Measurements from ENCODE around the gene REEP1.

The REEP1 gene

DNA sequence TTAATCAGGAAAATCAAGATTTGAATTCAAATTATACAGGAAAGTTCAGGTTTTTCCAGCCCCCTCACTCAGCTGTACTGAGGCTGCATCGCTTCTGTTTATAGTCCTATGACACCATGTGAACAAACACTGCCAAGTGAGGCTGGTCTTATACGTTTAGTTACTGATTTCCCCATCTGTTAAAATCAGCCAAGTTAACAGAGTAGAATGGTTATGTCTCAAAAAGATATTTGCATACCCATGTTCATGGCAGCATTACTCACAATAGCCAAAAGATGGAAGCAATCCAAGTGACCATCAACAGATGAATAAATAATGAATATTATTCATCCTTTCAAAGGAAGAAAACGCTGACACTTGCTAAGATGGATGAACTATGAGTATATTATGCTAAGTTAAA lies 43.8 kb downstream of the REEP1 start:
- TF ChIP-seq POLR2A (IDR thresholded peaks at IDR 0.05; ENCODE audit: low read length) = no peak
- no peak for TF ChIP-seq GATA1 (IDR thresholded peaks at IDR 0.05; ENCODE audit: low read depth, low read length)
- no peak for DNase-seq

GRCh38 chr2:86292571-86293515 lies 44.6 kb downstream of the REEP1 start:
- no peak for TF ChIP-seq GATA1 (IDR thresholded peaks at IDR 0.05; ENCODE audit: low read depth, low read length)
- no peak for TF ChIP-seq POLR2A (IDR thresholded peaks at IDR 0.05; ENCODE audit: low read length)
- no peak for DNase-seq

GRCh38 chr2:86291328-86291662 lies 46.1 kb downstream of the REEP1 start:
- TF ChIP-seq GATA1 (IDR thresholded peaks at IDR 0.05; ENCODE audit: low read depth, low read length) = no peak
- no peak for DNase-seq

- TF ChIP-seq GATA1 (IDR thresholded peaks at IDR 0.05; ENCODE audit: low read depth, low read length) (no peak), POLR2A (IDR thresholded peaks at IDR 0.05; ENCODE audit: low read length) (no peak)
- DNase-seq = no peak
These were observed 46.7 kb downstream of the REEP1 start for GRCh38 chr2:86290596-86291327.

- TF ChIP-seq GATA1 (IDR thresholded peaks at IDR 0.05; ENCODE audit: low read depth, low read length) (no peak), POLR2A (IDR thresholded peaks at IDR 0.05; ENCODE audit: low read length) (no peak)
- DNase-seq = no peak
These were observed 50.9 kb downstream of the REEP1 start for GRCh38 chr2:86286516-86286915.

GRCh38 chr2:86285981-86286380 lies 51.4 kb downstream of the REEP1 start:
- DNase-seq = no peak
- TF ChIP-seq POLR2A (IDR thresholded peaks at IDR 0.05; ENCODE audit: low read length) (no peak), GATA1 (IDR thresholded peaks at IDR 0.05; ENCODE audit: low read depth, low read length) (no peak)

- no peak for DNase-seq
- no peak for TF ChIP-seq POLR2A (IDR thresholded peaks at IDR 0.05; ENCODE audit: low read length)
- TF ChIP-seq GATA1 (IDR thresholded peaks at IDR 0.05; ENCODE audit: low read depth, low read length) = no peak
These were observed 51.9 kb downstream of the REEP1 start for GRCh38 chr2:86285571-86285970.

DNA sequence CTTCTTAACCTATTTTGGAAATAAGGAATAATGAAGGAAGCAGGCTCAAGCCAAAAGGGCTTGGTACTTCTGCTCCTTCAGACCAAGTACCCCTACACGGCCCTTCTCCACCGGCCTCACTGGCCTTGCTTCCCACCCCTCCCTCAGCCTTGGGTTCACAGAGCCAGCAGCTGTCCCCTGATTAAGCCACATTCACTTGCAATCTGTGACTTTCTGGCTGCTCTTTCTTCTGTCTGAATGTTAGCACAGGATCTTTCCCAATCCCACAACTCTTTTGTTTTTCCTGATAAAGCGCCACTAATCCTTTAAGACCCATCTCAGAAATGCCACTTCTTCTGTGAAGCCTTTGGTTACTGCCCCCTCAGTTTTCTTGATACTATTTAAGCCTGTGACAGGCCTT lies 52.4 kb downstream of the REEP1 start:
- TF ChIP-seq POLR2A (IDR thresholded peaks at IDR 0.05; ENCODE audit: low read length) (no peak), GATA1 (IDR thresholded peaks at IDR 0.05; ENCODE audit: low read depth, low read length) (no peak)
- no peak for DNase-seq

- TF ChIP-seq POLR2A (IDR thresholded peaks at IDR 0.05; ENCODE audit: low read length) (no peak), GATA1 (IDR thresholded peaks at IDR 0.05; ENCODE audit: low read depth, low read length) (no peak)
- DNase-seq = no peak
These were observed 53.0 kb downstream of the REEP1 start for GRCh38 chr2:86284401-86284841.

- TF ChIP-seq POLR2A (IDR thresholded peaks at IDR 0.05; ENCODE audit: low read length) (no peak), GATA1 (IDR thresholded peaks at IDR 0.05; ENCODE audit: low read depth, low read length) (no peak)
- no peak for DNase-seq
These were observed 53.9 kb downstream of the REEP1 start for GRCh38 chr2:86283411-86284030.

- DNase-seq = no peak
- no peak for TF ChIP-seq GATA1 (IDR thresholded peaks at IDR 0.05; ENCODE audit: low read depth, low read length)
- TF ChIP-seq POLR2A (IDR thresholded peaks at IDR 0.05; ENCODE audit: low read length) = no peak
These were observed 56.2 kb downstream of the REEP1 start for GRCh38 chr2:86281066-86281700.

GRCh38 chr2:86280191-86280667 lies 57.2 kb downstream of the REEP1 start:
- TF ChIP-seq POLR2A (IDR thresholded peaks at IDR 0.05; ENCODE audit: low read length) = no peak
- no peak for TF ChIP-seq GATA1 (IDR thresholded peaks at IDR 0.05; ENCODE audit: low read depth, low read length)
- DNase-seq = no peak

GRCh38 chr2:86275962-86276361 lies 61.5 kb downstream of the REEP1 start:
- peak in 1 of 2 experiments; percentile 30 for DNase-seq
- TF ChIP-seq GATA1 (IDR thresholded peaks at IDR 0.05; ENCODE audit: low read depth, low read length) (no peak), POLR2A (IDR thresholded peaks at IDR 0.05; ENCODE audit: low read length) (no peak)

DNA sequence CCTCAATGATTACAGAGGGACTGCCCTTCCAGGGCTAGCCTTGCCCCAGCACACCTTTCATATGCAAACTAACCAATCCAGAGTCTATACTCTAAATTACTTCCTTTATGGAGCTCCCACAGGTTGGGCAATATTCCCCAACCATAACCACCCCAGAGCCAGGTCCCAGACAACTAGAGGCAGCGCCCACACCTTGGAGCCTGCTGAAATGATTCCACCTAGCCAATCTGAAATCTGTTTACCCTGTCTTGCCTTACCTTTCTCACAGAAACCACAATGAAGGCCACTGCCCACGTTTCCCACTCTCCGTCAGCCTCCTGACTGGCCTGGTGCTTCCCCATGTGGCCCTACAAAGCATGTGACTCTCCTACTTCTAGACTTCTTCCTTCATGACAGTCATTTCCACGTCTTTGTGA lies 62.0 kb downstream of the REEP1 start:
- no peak for TF ChIP-seq GATA1 (IDR thresholded peaks at IDR 0.05; ENCODE audit: low read depth, low read length)
- TF ChIP-seq POLR2A (IDR thresholded peaks at IDR 0.05; ENCODE audit: low read length) = no peak
- no peak for DNase-seq
